ENCODE results near the gene USF3.

DNA sequence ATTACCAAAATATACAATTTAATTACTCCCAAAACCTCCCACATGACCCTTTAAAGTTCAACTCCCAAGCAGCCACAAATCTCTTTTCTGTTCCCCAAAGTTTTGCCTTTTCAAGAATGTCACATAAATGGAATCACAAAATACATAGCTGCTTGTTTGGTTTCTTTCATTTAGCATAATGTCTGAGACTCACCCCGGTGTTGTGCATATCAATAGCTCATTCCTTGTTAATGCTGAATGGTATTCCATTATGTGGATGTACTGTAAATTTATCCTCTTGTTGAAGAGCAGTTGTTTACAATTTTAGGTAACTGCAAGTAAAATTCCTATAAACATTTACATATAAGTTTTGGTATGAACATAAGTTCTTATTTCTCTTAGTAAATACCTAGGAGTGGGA lies 34.1 kb upstream of the USF3 start:
- TF ChIP-seq, protein P1, sequence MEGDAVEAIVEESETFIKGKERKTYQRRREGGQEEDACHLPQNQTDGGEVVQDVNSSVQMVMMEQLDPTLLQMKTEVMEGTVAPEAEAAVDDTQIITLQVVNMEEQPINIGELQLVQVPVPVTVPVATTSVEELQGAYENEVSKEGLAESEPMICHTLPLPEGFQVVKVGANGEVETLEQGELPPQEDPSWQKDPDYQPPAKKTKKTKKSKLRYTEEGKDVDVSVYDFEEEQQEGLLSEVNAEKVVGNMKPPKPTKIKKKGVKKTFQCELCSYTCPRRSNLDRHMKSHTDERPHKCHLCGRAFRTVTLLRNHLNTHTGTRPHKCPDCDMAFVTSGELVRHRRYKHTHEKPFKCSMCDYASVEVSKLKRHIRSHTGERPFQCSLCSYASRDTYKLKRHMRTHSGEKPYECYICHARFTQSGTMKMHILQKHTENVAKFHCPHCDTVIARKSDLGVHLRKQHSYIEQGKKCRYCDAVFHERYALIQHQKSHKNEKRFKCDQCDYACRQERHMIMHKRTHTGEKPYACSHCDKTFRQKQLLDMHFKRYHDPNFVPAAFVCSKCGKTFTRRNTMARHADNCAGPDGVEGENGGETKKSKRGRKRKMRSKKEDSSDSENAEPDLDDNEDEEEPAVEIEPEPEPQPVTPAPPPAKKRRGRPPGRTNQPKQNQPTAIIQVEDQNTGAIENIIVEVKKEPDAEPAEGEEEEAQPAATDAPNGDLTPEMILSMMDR (IDR thresholded peaks at IDR 0.05) = no peak
- TF ChIP-seq POLR2AphosphoS5 (IDR thresholded peaks at IDR 0.05) = no peak

Measured in upper lobe of left lung (tissue), 4 donors.